ENCODE data around the gene IL16.
"Not testable (repeated sequence)": the region's sequence is repeated elsewhere in the genome, so short reads cannot be mapped to it uniquely, and the experiment has no call there.

The IL16 gene

DNA sequence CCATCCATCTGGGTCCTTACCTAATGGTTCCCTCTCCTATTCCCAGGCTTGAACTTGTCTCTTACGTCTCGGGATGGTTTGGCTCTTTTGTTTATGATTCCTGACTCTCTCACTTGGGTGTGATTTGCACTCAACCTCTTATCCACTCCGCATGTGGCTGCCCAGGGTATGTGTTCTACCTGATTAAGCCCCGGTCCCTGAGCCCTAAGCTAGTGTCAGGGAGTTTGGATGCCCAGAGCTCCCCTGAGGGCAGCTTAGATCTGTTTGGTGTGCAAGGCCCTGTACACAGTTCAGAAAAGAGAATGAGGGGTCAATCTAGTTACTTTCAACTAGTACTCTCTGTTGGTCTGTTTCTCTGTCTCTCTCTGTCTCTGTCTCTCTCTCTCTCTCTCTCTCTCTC is 143.2 kb downstream of the IL16 start:
- Histone ChIP-seq H3K4me1 (ENCODE audit: control insufficient read depth in 1 of 2, insufficient read depth in 1 of 2, low read depth in 1 of 2, low read length in 1 of 2) (peaks cover 10 to 16% of the 10 kb centered on the region in 2 experiments), H3K27me3 (no peaks in the 10 kb centered on the region), H3K36me3 (peaks cover 11% of the 10 kb centered on the region), H3K4me3 (ENCODE audit: low read depth in 1 of 2, low read length in 1 of 2) (no peak overlapping the region), H3K27ac (no peak overlapping the region), H3K9me3 (no peaks in the 10 kb centered on the region)
- TF ChIP-seq, protein P1, sequence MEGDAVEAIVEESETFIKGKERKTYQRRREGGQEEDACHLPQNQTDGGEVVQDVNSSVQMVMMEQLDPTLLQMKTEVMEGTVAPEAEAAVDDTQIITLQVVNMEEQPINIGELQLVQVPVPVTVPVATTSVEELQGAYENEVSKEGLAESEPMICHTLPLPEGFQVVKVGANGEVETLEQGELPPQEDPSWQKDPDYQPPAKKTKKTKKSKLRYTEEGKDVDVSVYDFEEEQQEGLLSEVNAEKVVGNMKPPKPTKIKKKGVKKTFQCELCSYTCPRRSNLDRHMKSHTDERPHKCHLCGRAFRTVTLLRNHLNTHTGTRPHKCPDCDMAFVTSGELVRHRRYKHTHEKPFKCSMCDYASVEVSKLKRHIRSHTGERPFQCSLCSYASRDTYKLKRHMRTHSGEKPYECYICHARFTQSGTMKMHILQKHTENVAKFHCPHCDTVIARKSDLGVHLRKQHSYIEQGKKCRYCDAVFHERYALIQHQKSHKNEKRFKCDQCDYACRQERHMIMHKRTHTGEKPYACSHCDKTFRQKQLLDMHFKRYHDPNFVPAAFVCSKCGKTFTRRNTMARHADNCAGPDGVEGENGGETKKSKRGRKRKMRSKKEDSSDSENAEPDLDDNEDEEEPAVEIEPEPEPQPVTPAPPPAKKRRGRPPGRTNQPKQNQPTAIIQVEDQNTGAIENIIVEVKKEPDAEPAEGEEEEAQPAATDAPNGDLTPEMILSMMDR (IDR thresholded peaks at IDR 0.05), result no peak

DNA sequence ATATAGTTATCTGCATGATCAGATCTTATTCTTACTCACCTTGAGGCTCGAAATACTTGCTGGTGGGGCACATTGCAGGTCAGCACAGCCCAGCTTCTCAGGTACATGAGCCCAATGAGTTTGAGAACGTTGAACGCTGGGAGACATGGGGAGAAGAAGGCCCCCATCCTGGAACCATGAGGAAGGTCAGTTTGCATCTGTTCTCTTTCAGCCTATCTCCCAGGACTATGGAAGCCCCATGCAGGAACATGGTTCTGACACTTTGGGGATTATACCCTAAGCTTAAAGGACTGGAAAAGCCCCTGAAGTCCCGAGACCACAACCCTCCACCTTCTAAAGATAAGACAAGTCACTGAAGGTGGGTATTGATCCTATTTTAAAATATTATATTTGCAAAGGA is 144.7 kb downstream of the IL16 start:
- H3K27ac ChIP-seq, result no peak overlapping the region
- H3K4me1 ChIP-seq (ENCODE audit: control insufficient read depth in 1 of 2, insufficient read depth in 1 of 2, low read depth in 1 of 2, low read length in 1 of 2), result peaks cover 10 to 16% of the 10 kb centered on the region in 2 experiments
- H3K4me3 ChIP-seq (ENCODE audit: low read depth in 1 of 2, low read length in 1 of 2), result no peak overlapping the region
- no peaks in the 10 kb centered on the region for H3K27me3 ChIP-seq
- TF ChIP-seq, protein P1 (IDR thresholded peaks at IDR 0.05), result no peak
- H3K36me3 ChIP-seq, result peaks cover 11% of the 10 kb centered on the region
- no peaks in the 10 kb centered on the region for H3K9me3 ChIP-seq

DNA sequence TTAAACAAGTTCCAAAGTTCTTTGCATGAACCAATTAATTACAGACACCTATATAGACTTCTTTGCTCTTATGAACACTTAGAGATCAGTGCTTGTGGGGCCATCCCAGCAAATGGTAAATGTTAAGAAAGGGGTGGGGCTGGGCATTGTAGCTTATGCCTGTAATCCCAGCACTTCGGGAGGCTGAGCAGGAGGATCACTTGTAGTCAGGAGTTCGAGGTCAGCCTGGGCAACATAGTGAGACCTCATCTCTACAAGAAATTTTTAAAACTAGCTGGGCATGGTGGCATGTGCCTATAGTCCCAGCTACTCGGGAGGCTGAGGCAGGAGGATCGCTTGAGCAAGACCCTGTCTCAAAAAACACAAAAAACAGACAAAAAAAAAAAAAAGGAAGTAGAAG is 146.7 kb downstream of the IL16 start:
- TF ChIP-seq, protein P1 (IDR thresholded peaks at IDR 0.05), result no peak
- no peaks in the 10 kb centered on the region for H3K9me3 ChIP-seq
- no peak overlapping the region for H3K27ac ChIP-seq
- no peak overlapping the region for H3K4me3 ChIP-seq (ENCODE audit: low read depth in 1 of 2, low read length in 1 of 2)
- H3K4me1 ChIP-seq (ENCODE audit: control insufficient read depth in 1 of 2, insufficient read depth in 1 of 2, low read depth in 1 of 2, low read length in 1 of 2), result peaks cover 7 to 10% of the 10 kb centered on the region in 2 experiments
- peaks cover 11% of the 10 kb centered on the region for H3K36me3 ChIP-seq
- H3K27me3 ChIP-seq, result no peaks in the 10 kb centered on the region

DNA sequence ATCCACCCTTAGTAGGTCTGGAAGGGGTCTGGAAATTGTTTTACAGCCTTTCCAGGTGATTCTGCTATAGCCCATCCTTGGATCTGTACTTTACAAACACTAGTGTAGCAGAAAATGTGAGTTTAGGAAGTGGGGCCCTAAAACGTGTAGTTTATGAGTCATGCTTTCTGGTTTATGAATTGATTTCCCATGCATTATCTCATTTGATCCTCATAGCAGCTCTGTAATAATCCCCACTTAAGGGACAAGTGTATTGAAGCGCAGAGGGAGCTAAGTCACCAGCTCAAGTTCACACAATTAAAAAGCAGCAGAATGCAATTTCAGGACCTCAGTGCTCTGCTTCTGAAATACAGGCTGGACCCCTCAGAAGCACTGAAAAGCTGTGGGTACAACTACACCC is 149.9 kb downstream of the IL16 start:
- H3K27me3 ChIP-seq, result no peaks in the 10 kb centered on the region
- no peak overlapping the region for H3K4me3 ChIP-seq (ENCODE audit: low read depth in 1 of 2, low read length in 1 of 2)
- no peaks in the 10 kb centered on the region for H3K9me3 ChIP-seq
- no peaks in the 10 kb centered on the region for H3K4me1 ChIP-seq (ENCODE audit: control insufficient read depth in 1 of 2, insufficient read depth in 1 of 2, low read depth in 1 of 2, low read length in 1 of 2)
- H3K27ac ChIP-seq, result no peak overlapping the region
- H3K36me3 ChIP-seq, result peaks cover 8% of the 10 kb centered on the region
- TF ChIP-seq, protein P1 (IDR thresholded peaks at IDR 0.05), result no peak

DNA sequence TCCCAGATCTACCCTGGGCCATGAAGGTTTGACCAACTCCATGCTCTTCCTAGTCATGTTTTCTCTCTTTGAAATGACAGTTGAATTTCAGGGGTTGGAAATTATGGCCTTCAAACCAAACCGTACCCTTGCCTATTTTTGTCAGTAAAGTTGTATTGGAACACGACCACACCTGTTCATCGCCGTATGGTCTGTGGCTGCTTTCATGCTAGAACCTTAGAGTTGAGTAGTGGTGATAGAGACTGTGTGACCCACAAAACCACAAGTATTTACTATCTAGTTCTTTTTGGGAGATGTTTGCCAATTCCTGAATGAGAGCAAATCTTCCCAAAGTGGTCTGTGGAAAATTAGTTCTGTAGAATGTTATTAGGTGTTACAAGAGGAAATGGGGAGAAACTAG is 151.2 kb downstream of the IL16 start:
- H3K27me3 ChIP-seq, result no peaks in the 10 kb centered on the region
- no peak overlapping the region for H3K27ac ChIP-seq
- H3K9me3 ChIP-seq, result no peaks in the 10 kb centered on the region
- TF ChIP-seq, protein P1 (IDR thresholded peaks at IDR 0.05), result no peak
- H3K4me1 ChIP-seq (ENCODE audit: control insufficient read depth in 1 of 2, insufficient read depth in 1 of 2, low read depth in 1 of 2, low read length in 1 of 2), result no peaks in the 10 kb centered on the region
- H3K36me3 ChIP-seq, result peaks cover 5% of the 10 kb centered on the region
- H3K4me3 ChIP-seq (ENCODE audit: low read depth in 1 of 2, low read length in 1 of 2), result no peak overlapping the region

DNA sequence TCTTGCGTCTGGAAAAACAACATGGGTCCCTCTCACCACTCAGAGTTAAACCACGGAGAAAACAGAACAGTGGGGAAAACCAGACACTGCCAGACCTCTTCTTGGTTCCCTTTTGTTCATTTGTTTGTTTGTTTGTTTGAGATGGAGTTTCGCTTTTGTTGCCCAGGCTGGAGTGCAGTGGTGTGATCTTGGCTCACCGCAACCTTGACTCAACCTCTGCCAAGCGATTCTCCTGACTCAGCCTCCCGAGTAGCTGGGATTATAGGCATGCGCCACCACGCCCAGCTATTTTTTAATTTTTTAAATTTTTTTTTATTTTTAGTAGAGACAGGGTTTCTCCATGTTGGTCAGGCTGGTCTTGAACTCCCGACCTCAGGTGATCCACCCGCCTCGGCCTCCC is 152.0 kb downstream of the IL16 start:
- not testable (repeated sequence) for H3K9me3 ChIP-seq; H3K27me3 ChIP-seq; H3K4me1 ChIP-seq (ENCODE audit: control insufficient read depth in 1 of 2, insufficient read depth in 1 of 2, low read depth in 1 of 2, low read length in 1 of 2); H3K4me3 ChIP-seq (ENCODE audit: low read depth in 1 of 2, low read length in 1 of 2); H3K36me3 ChIP-seq; H3K27ac ChIP-seq

Data from neutrophil (primary cell).